Activated CD4-positive, alpha-beta T cell treated with anti-CD3 and anti-CD28 coated beads, Interleukin-2, Interleukin-6, amounts not matched to agents 100 ng/mL and 50 ng/mL, durations not matched to agents 16 hours and 8 hours (primary cell): ENCODE data around the gene TMEM247.
A peak's percentile ranks its signal among the peaks of the same experiment; 100 is the strongest.

Source experiments
- DNase-seq: peaks from one replicate; pipeline ENCODE4 v3.0.0-alpha.2; 2020

TMEM247 gene

DNA sequence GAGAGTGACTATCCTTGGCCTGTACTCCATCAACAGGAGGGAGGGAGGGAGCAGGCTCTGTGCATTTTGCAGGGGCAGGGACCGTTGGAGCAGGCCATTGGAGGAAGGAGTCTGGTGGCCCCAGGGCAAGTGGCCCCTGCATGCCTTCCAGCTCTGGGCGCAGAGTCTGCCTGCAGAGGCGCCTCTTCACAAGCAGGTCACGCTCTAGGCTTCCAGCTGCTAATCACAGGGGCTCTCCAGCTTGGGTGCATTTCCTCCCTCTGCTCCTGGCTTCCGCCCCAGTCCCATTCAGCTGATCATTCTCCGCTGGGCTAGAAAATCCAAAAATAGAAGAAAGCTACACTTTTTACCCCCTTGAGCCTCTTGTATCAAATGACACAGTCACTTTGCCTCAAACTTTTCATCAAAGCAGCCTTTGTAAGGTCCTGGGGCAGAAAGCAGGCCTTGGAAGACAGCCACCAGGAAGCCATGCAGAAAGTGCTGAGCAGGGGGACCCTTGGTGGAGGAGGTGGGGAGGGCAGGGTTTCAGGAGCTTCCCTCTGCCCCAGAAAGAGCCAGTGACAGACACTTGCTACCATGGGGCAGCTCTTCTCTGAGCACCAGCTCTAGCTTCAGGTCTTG, 11.3 kb downstream of the TMEM247 start:
- no peak for DNase-seq

- DNase-seq = no peak
Measured at GRCh38 chr2:46492301-46492700, 12.9 kb downstream of the TMEM247 start.

- peak; percentile 28 for DNase-seq
Measured at GRCh38 chr2:46493241-46493970, 14.0 kb downstream of the TMEM247 start.

DNA sequence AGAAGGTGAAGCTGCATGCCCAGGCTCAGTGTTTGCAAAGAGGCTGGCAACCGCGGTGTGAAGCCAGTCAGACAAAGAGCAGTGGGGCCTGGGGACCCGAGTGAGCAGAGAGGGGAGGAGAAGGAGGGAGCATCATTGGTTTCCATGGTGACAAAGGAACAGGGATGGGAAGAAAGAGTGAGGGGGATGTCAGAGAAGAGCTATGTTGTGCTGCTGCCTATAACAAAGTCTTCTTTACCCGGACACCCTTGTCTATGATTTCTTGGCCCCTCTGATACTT, 14.5 kb downstream of the TMEM247 start:
- no peak for DNase-seq

- no peak for DNase-seq
Measured at GRCh38 chr2:46494596-46494995, 15.2 kb downstream of the TMEM247 start.

DNA sequence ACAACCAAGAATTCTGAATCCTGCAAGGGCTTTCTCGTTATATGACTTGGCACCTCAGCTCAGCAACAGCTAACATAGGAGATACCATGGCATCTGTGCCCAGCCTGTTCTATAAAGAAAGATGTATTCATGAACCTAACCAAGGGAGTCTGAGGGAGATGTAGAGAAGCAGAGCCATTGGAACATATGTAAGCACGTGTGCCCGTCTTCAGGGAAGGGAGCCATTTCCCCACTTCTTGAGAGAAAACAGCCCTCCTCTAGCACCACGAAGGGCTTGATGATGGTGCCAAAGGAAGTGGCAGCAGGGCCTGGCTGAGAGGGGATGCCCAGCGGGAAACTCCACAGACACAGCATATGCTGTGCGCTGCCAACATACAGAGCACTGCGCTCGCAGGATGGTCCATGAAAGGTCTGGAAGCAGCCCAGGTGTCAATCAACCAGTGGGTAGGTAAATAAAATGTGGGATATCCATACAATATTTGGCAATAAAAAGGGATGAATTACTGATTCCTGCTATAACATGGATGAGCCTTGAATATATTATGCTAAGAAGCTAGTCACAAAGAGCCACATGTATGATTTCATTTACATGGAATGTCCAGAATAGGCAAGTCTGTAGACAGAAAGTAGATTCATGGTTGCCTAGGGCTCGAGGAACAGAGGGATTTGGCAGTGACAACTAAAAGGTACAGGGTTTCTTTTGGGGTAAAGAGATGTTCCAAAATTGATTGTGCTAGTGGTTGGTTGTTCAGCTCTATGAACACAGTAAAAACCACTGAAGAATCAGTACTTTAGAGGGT, 16.1 kb downstream of the TMEM247 start:
- DNase-seq = no peak

DNA sequence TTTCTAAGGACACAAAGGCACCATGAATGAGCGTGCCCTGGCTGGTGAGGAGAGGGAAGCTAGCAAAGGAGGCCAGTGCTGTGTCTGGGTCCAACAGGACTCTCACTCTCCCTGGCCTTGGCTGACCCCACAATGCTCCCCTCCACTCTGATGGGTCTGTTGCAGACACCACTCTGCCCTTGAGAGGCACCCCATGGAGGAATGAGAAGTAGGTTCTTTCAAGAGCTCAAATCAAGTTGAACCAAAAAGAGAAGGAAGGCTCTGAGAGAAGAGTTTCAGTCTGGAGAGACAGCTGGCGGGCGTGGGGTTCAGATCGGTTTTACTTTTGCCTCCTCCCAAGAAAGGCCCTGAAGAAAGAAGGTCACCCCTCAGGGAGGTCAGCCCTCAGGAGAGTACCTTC, 18.4 kb downstream of the TMEM247 start:
- DNase-seq = no peak

- no peak for DNase-seq
Measured at GRCh38 chr2:46498681-46499080, 19.3 kb downstream of the TMEM247 start.

DNA sequence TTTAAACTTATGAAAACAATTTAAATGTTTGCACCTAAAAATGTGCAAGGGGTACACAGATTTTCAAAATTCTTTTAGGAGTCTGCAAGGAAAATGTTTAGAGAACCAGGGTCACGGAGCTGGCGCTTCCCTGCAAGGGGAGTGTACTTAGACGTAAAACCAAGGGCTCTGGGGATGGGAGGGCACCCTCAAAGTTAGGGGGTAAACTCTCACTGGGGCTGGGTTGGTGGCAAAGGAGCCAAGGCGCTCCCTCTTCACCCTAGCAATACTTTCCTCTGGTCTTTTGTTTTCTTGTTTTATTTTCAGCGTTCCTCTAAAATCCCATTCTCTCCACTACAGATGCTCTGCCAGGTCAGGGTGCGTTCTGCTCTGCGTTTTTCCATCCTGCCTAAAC, 20.0 kb downstream of the TMEM247 start:
- no peak for DNase-seq

DNA sequence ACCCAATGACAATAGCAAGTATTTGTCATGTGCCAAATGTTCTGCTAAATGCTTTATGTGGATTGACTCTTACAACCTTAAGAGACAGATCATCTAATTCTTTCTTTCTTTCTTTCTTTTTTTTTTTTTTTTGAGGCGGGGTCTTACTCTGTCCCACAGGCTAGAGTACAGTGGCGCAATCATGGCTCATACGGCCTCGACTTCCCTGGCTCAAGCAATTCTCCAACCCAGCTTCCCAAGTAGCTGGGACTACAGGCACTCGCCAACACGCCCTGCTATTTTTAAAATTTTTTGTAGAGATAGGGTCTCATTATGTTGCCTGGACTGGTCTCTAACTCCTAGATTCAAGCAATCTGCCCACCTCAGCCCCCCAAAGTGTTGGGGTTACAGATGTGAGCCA, 21.4 kb downstream of the TMEM247 start:
- DNase-seq = no peak

GRCh38 chr2:46502291-46502885, 23.0 kb downstream of the TMEM247 start:
- no peak for DNase-seq

- DNase-seq = no peak
Measured at GRCh38 chr2:46503686-46504085, 24.3 kb downstream of the TMEM247 start.

DNA sequence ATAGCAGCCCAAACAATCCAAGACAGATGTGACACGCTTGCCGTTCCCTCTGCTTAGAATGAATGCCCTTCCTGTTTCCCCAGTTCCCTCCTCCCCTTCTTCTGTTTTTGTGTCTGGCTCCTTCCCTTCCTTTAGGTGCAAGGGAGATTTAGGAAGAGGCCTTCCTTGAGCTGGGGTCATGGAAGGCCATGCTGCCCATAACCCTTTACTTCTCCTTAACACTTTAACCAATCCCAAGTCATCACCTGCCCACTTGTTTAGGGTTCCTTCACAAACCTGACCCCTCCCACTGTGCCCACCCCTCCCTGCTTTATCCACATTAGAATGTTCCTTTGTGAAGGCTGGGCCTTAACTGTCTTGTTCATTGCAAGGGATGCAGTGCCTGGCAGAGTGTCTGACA, 24.9 kb downstream of the TMEM247 start:
- no peak for DNase-seq

DNA sequence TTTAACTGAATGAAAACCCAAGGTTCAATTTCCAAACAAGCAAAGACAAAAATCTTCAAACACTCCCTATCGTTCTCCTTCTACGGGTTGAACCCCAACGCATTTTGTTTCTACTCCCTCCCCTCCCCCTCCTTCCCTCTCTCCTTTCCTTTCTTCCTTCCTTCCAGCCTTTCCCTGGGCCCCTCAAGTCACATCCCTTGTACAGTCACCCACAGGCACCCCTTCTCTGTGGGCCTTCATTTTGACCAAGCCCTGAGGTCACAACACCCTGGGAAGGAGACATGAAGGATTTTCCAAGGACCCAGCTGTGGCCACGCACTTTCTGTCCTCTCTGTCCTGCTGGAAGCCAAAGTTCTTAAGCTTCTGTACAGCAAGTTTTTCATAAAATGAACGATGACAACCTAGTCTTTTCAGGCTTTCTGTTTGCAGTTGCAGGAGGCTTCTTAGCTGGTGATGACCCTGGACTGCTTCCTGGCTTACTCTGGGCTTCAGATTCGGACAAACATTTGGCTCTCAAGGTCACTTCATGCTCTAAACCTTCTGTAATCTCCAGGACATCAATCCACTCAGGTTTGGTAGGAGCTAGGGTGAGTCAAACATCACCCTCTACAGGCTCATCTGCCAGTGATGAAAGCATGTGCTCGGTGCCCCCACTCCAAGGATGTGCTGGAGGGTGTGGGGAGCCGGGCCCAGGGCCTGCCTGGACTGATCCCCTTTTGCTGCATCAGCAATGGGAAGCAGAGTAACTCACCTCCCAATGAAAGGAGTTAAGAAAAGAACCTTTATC, 25.5 kb downstream of the TMEM247 start:
- no peak for DNase-seq

- no peak for DNase-seq
Measured at GRCh38 chr2:46505472-46505783, 26.1 kb downstream of the TMEM247 start.

DNA sequence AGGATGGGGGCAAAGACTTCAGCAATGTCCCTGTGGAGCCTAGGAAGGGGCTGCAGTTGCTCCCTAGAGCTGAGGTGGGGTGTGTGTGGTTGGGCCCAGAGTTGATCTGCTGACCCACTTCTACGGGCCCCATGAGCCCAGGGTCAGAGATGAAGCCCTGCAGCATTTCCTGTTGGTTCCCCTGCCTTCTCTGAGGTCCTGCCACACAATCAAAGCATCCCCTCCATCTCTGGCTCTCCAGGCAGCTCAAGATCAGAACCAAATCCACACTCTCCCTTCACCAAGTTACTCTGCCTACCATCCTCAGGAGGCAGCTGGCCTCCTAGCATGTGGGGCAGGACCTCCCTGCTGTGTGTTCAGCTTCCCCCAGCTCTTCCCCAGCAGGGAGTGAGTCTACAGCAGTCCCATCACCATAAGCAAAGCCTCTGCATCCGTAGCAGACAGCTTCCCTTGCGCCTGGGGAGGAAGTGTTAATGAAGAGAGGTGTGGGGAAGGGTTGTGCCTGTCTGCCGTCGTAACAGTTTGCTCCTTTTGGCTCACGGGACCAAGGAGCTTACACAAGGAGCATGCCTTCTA, 26.9 kb downstream of the TMEM247 start:
- no peak for DNase-seq

DNA sequence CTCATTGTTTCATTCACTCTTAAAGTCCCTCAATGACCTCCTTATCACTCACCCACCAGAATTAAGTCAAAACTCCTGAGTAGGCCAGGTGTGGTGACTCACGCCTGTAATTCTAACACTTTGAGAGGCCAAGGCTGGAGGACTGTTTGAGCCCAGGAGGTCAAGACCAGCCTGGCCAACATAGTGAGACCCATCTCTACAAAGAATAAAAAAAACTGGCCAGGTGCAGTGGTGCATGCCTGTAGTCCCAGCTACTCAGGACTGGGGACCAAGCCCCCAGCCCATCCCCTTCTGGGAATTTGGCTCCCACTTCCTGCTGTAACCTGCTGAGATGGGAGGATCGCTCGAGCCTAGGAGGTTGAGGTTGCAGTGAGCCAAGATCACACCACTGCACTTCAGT, 28.9 kb downstream of the TMEM247 start:
- DNase-seq = no peak

GRCh38 chr2:46508759-46509158, 29.4 kb downstream of the TMEM247 start:
- DNase-seq = no peak

DNA sequence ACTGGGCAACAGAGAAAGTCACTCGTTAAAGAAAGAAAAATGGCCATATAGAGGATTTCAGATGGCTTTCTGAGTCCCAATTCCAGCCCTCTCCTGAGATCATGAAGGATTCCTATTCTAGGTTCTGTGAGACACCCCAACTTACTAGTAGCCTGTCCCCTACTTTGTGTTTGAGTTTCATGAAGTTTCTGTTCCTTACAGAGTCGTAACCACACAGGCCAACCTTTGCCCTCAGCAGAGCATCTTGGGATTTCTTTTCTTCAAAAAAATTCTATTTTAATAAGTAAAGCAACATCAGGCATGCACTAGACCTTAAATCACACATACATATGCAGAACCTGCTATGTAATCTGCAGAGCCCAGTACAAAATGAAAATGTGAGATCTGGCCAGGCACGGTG, 30.4 kb downstream of the TMEM247 start:
- DNase-seq = no peak

- DNase-seq = no peak
Measured at GRCh38 chr2:46510598-46511177, 31.3 kb downstream of the TMEM247 start.

GRCh38 chr2:46512185-46512584, 32.8 kb downstream of the TMEM247 start:
- DNase-seq = no peak

GRCh38 chr2:46514738-46515137, 35.4 kb downstream of the TMEM247 start:
- DNase-seq = no peak

GRCh38 chr2:46517485-46517884, 38.1 kb downstream of the TMEM247 start:
- no peak for DNase-seq
